Medulla oblongata (tissue), 1 donor: ENCODE measurements around the gene TPPP3.
"Not testable (repeated sequence)": the region's sequence is repeated elsewhere in the genome, so short reads cannot be mapped to it uniquely, and the experiment has no call there.

Experiments used
- DNase-seq: peaks from one replicate; pipeline ENCODE4 v3.0.0-alpha.2; 2015; ENCODE audit errors: extremely low spot score

TPPP3 gene

DNA sequence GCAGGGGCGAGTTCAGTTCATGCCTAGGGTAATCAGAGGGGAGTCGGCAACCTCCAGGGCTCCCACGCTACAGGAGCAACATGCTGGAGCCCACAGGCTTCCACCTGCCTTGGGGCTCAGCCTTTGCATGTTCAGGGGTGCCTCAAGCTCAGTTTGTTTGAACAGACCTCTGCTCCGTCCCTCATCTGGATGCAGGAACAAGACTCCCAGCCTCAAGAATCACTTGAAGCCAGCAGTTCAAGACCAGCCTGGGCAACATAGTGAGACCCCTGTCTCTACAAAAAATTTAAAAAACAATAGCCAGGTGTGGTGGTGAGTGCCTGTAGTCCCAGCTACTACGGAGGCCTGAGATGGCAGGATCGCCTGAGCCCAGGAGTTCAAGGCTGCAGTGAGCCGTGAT is 32.7 kb upstream of the TPPP3 start:
- DNase-seq = no peak

DNA sequence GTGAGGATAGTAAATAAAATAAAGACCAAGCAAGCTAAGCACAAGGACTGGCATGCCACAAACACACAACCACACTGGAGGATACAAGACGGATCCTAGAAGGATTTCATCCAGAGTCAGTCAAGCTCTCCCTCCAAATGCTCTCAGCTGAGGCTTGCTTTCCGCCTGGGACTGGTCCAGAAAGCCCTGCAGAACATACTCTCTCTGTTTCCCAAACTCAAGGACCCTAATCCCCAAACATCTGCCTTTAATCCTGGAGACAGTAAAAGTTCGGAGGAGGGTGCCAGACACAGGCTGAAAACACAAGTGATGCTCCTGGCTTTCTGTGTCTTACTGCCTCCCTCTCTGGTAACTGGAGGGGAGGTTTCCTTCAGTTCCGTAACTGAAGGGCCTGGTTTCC is 32.3 kb upstream of the TPPP3 start:
- no peak for DNase-seq

DNA sequence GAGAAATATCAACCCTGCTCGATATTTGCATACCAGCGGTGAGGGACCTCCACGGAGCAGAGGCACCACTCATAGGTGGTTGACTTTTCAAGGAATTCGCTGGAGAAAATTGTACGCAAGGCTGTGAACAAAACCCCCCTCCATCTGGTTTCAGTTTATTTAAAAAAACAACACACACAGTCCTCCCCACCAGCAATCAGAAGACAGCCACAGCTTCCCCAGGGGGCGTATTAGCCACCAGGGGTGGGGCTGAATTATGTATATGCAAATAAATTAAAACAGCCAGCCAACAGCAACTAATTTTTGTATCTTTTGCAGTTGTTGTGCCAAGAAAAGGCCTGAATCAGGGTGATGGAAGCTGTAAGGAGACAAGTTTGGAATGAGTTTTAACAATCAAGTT is 31.8 kb upstream of the TPPP3 start:
- DNase-seq = no peak

DNA sequence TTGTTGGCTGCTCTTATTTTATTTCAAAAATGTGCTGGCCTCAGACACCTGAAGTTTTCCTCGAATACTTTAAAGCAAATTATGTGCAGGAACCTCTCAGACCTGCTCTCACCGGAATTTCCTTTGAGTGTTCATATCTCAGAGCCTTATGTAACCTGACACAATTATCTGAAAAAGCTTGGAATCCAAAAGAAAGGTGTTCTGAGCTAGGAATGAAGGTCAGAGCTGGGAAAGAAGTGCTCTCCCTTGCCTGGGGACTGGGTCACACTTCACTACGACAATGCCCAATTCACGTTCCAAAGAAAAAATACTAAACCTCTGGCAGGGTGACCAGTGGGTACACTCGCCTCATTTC is 30.9 kb upstream of the TPPP3 start:
- no peak for DNase-seq

DNA sequence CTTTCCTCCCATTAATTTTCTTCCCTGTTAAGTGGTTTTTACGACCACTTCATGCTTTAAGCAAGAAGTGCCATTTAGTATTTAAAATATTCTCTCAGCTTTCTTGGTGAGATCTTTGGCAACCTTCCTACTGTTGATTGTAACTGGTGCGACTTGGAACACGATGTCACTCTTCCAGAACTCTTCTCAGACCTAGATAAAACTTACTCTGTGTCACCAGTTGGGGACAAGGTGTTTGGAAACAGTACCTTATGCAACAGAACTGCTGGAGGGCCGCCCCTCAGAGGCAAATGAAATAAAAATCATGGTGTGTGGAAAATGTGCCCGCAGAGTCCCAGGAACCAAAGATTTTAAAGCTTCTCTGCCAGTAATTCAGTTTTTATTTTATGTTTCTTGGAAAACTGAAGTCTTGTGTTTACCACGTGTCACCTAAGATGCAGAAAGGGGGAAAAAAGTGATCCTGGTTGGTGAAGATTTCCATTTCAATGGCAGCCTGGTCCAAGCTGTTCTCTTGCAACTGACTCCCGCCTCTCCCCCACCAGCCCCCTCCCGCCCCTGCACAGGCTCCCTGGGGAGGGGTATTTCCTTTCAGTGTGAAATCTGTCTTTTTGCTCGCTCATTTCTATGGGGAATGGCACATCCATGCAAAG is 30.4 kb upstream of the TPPP3 start:
- DNase-seq = no peak

DNA sequence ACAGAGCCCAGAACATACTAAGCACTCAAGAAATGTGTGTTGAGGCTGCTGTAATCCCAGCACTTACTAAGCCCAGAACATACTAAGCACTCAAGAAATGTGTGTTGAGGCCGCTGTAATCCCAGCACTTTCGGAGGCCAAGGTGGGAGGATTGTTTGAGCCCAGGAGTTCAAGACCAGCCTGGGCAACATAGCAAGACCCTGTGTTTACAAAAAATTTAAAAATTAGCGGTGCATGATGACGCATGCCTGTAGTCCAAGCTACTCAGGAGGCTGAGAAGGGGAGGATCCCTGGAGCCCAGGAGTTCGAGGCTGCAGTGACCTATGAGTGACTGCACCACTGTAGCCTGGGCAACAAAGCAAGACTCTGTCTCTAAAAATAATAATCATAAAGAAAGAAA is 29.7 kb upstream of the TPPP3 start:
- no peak for DNase-seq

DNA sequence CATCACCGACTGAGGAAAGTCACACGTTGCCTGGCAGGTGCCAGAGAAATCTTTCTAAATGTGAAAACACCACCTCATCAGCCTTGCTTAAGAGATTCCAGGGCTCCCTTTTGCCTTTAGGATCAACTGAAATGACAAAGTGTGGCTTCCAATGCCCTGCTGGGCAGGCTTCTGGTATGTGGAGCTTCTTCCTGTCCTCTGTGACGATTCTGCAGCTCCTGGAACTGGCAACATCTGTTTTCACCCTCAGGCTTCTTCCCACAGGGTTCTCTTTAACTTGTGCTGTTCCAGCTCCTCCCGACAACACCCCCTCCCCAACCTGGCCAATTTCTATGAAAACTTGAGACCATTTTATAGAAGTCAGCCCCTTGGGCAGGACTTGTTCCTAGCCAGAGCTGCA is 27.7 kb upstream of the TPPP3 start:
- no peak for DNase-seq

DNA sequence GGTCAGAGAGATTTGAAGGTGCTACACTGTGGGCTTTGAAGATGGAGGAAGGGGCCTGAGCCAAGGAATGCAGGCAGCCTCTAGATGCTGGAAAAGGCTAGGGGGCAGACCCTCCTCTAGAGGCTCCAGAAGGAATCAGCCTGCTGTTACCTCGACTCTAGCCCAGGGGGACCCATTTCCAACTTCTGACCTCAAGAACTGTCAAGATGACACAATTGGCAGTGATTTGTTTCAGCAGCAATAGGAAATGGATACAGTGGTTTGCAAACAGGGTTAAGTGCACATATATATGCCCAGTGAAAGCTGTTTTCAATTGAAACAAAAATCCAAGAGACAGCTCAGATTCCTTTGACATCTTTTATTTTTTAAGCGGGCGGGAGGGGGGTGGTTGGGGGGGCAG is 26.6 kb upstream of the TPPP3 start:
- no peak for DNase-seq

DNA sequence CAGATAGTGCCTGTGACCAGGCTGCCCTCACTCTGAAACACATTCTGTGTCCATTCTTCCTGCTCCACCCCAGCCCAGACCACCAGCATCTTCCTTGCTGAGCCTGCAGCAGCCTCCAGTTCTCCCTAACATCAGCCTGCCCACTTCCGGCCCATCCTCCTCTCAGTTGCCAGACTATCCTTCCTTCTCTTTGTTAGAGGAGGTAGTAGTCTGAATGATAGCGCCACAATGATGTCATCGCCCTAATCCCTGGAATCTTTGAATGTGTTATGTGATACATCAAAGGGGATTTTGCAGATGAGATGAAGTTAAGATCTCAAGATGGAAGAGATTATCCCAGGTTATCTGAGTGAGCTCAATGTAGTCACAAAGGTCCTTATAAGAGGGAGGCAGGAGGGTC is 26.2 kb upstream of the TPPP3 start:
- no peak for DNase-seq

DNA sequence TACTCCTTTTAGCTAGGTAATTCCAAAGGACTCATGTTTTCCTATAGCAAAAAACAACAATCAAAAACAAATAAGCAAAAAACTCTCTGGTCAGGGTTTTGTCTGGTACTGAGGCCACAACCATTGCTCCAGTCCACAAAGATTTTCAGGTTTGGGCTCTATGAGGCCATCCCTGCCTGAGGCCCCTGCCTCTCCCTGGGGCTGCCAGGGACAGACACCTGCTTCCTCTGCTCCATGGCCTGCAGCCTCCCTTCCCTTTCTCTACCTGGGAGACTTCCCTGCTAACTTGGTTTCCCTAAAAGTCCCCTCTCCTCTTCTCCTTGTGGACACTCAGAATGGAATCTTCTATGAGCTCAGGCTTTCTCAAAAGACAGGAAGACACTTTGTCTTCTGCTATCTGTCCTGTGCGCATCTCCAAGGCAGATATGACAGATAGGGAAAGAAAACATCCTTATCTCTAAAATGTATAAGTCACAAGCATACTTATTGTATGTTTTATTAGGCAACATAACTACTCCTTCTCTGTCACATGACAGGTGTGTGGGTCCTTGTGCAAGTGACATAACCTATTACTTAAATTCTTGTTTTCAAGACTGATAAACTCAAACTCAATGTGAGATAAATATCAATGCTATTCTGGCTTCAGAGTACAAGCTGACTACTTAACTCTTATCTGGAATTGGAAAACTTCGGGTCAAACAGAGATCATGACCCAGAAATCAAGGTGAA is 24.2 kb upstream of the TPPP3 start:
- no peak for DNase-seq

DNA sequence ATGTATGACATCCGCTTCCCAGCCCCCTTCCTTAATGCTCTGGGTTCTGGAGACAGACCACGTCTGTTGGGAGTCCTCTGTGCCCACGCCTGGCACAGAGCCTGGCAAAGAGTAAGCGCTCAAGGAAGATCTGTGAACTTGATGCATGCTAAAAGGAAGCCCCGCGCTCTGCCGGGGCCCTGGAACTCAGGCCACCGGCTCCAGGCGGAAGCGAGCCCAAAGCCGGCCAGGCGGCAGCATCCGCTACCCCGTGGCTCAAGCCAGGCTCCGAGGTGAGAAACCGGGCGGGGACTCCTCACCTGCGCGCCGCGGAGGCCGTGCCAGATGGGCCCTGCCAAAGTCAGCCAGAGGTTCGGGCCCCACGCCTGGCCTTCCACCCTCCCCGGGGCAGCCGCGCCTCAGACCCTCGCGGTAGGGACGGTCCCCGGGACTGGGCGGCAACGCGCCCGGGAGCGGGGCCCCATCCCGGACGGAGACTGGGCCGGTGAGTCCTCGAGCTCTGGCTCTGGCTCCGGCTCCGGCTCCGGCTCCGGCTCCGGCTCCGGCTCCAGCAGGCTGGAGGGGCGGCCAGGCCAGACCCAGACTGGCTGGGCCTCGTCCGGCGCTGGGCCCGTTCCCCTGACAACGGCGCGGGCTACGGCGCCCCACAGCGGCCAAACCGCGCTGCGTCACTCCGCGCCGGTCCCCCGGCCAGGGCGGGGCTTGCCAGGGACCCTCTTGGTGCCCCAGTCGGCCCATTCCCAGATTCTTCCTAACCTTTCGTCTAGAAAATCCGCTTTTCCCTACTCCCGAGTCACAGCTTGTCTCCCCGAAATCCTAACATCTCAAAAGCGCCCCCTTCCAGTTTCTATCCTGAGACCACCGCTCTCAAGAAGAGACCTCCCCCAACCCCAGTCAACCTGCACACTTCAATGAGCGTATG is 22.8 kb upstream of the TPPP3 start, which contains the start of gene ZDHHC1:
Gene ZDHHC1 (minus strand): TSS at position 606 of the 922 bp plus-strand sequence. CDS start 8,702 bp downstream, outside the sequence.
- DNase-seq = peak; percentile 78

DNA sequence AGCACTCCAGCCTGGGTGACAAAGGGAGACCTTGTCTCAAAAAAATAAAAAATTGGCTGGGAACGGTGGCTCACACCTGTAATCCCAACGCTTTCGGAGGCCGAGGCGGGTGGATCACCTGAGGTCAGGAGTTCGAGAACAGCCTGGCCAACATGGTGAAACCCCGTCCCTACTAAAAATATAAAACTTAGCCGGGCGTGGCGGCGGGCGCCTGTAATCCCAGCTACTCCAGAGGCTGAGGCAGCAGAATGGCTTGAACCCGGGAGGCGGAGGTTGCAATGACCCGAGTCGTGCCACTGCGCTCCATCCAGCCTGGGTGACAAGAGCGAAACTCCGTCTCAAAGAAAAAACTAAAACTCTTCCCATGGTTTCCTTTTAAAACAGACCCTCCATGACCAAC is 22.1 kb upstream of the TPPP3 start:
- DNase-seq = not testable (repeated sequence)

DNA sequence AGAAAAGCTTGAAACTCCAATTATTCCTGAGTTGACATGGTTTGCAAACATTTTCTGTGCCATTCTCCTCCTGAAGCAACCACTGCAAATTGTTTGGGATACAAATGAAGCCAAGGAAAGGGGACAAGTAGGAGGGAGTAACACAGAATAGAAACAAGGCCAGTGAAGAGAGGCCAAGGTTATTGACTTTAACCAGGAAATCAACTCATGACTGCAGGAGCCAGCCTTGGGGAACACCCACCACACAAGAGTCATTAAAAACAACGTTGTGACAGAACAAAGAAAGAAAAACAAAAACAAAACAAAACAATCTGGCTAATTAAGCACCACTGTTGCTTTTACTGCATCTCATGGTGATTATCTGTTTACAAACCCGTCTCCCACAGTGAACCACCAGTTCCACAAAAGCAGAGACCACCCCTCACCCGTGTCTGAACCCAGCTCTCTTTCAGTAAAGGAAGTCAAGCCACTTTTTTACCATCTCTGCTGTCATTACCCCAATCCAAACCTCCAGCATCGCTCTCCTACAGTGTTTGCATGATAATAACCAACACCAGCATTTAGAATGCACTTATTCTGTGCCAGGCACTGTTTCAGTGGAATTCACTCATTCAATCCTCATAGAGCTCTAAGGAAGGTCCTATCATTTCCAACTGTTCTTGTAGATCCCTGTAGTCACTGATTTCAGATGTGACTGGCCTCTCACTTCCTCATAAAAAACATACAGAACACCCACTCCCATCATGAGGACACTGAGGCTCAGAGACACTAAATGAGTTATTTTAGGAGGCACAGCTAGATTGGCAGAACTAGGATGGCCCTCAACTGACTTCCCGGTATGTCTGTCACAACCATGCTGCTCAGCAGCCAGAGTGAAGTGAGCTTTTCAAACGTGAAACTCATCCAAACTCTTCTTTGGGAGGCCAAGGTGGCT is 20.9 kb upstream of the TPPP3 start:
- DNase-seq = peak; percentile 28

DNA sequence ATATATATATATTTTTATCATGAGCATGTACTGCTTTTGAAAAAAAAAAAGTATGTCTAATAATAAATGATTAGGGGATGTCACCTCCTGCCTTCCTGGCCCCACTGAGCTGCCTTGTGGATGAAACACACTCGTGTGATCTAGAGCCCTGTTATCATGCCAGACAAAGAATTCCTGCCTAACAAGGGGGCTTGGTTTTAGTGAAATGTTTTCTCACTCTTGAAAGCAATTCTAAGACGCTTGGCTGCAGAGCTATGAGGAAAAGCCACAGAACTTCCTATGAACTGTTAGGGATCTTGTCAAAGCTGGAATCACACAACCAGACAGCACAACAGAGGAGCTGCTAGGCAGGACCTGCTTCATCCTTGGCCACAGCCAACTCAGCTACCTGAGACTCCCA is 19.0 kb upstream of the TPPP3 start:
- no peak for DNase-seq

DNA sequence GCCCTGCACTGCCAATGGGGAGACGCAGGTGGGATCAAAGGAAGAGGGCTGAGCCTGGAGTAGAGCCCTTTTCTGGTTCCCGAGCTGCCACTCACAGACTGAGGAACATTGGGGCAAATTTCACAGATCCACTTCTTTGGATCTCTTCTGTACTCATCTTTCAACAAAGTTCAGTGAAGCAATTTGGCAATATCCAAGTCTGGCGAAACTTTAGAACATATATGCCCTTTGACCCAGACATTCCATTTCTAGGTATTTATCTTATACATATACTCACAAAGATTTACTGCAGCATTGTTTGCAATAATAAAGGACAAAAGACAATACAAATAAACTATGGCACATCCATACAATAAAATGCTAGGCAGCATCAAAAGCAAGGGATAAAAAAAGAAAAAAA is 18.0 kb upstream of the TPPP3 start:
- DNase-seq = no peak

DNA sequence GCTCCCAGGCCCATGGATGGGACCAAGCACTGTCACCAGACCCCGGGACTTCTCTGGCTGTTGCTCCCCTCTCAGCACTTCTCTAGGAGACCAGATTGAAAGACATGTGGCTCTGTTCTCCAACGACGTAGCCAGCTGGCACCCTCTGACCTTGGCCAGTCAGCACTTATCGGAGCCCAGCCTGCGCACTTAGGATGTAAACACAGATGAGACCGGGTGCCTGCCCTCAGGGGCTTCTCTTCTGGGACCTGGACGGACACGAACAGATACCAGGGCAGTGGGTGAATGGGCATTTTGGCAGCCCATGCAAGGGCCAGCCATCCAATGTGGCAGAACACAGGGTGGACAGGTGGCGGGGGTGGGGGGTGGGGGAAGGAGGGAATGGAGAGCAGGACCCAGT is 16.3 kb upstream of the TPPP3 start:
- no peak for DNase-seq

DNA sequence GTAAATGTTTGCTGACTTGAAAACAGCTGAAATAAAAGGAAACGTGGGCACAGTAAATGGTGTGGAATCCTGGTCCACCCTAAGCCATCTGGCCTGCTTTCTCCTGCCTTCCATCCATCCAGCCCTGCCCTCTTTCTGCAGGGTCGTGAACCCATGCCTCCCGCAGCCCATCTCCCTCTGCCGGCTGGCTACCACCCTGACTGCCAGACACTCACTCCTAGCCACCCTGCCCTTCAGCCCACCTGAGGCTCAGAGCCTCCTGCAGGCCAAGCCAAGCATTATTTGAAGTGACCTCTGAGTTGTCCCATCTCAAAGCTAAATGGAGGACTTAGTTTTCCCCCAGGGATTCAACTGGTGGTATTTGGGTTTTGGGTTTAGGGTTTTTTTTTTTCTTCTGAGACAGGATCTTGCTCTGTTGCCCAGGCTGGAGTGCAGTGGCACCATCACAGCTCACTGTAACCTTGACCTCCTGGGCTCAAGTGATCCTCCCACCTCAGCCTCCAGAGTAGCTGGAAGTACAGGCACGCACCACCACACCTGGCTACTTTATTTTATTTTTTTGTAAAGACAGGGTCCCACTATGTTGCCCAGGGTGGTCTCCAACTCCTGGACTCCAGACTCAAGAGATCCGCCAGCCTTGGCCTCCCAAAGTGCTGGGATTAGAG is 14.6 kb upstream of the TPPP3 start:
- no peak for DNase-seq

DNA sequence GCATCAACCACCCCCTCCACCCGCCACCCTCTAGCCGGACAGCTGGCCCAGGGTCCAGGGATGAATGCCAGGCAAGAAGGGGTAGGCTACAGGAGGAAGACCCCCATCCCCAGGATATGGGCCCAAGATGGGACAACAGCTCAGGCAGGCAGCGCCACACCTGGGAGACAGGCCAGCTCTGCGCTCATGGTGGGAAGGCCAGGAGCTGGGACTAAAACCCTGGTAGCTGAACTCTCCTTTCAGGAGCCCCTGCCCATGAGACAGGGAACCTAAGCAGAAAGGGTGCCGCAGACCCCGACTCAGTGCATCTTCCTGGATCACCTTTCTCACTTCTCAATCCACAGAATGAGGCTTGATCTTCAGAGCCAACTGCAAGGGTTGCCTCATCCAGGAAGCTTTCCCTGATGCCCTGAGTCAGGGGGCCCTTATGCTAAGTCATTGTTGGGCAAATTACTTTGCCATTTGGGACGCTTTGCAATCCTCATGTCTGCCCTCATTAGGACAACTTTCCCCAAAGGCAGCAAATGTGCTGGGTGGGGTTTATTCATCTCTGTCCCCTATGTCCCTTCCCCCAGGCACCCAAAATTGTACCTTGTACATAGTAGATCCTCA is 14.0 kb upstream of the TPPP3 start:
- DNase-seq = no peak

DNA sequence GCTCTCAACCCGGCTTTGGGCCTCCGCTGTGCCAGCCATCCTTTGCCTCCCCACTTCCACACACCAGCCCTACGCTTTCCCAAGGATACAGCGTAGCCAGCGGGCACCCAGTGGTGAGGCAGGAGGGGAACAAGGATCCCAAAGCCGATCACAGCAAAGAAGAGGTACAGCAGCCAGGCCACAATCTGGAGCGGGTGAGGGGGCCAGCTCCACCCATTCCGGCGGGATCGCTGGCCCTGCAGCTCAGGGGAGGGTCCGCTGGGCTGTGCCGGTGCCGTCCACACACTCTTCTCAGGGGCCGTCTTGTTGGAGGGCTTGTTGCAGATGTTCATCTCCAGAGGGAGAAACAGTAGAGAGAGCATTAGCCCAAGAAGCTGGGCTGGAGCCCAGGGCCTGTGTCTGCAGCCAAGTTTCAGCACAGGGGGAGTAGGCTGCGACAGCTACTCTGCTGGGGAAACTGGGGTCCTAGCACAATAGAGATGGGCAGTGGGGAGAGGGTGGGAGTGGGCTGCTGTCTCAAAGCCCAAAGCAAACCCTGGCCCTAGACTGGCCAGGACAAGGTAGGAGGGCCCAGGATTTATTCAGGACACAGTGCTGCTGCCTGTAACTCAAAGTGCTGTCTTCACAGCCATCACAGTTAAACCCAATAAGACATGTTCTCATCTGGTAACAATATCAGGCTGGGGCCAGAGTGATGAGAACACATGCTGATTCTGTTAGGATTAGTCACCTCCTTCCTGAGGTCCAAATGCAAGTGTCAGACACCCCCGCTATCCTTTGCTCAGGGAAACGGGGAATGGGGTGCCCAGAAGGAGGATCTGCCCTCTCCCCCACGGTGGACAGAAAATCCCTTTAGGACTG is 13.0 kb upstream of the TPPP3 start:
- DNase-seq = no peak

DNA sequence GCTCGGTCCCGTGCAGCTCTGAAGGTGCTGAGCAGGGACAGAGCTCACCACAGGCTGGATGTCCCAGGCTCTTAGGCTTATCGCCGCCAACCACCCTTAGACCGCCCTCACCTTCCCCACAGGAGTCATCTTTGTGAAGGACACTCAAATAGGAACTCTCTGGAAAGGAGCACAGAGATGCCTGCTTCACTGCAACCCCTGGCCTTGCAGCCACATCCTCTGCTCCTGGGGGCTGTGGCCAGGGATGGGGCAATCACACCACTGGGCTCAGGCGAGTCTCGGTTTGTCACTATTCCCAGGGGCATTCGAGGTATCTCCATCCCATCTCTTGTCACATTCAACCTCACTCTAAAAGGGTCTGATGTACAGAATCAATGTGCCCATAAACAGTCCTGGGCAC is 12.0 kb upstream of the TPPP3 start:
- no peak for DNase-seq
